Measurements from ENCODE around the gene ENPP1. TPM values are rescaled to one million over a fixed set of nuclear protein-coding genes. Genes with fewer than 3 reads are reported as not detected.

Gene ENPP1
- total RNA-seq, 1 experiment from 2014 or later, result 6.5 TPM

DNA sequence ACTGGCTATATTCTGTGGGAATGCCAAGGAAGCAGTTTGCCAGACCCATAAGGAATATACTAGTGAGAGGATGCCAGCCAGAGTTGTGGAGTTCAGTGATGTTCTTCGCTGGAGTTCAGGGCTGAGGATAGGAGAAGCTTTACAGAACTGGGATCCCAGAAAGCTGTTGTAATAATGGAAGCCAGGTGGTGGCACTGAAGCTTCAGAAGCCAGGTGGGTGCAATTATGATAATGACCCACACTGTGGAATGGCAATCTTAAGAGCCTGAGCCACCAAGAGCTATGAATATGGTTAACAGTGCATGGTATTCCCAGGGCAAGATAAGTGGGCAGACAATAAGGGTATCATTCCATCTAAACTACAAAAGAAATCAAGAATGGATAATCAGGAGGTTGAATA, 25.1 kb upstream of the ENPP1 start:
- Histone ChIP-seq H3K27me3 (ENCODE audit: insufficient read depth, low read length) (no peaks in the 10 kb centered on the region), H2AFZ (ENCODE audit: low read depth, low read length, poor library complexity, severe bottlenecking) (no peak overlapping the region), H3K9me3 (ENCODE audit: control insufficient read depth in 1 of 2, insufficient read depth in 1 of 2, low read depth in 1 of 2, low read length in 2 of 2) (no peaks in the 10 kb centered on the region), H4K20me1 (ENCODE audit: insufficient read depth) (no peaks in the 10 kb centered on the region), H3K36me3 (ENCODE audit: control insufficient read depth in 1 of 2, insufficient read depth in 2 of 2, low read length in 2 of 2) (no peaks in the 10 kb centered on the region), H3K9me2 (ENCODE audit: insufficient read depth) (no peaks in the 10 kb centered on the region), H3K4me3 (replicated peaks in 1 of 2; ENCODE audit: low read depth in 1 of 2, low read length in 2 of 2) (no peak overlapping the region), H3K27ac (ENCODE audit: low read depth, low read length) (no peak overlapping the region), H3K79me2 (ENCODE audit: insufficient read depth, low read length) (no peaks in the 10 kb centered on the region), H3K4me1 (ENCODE audit: control insufficient read depth in 1 of 2, insufficient read depth in 2 of 2, low read length in 2 of 2) (no peaks in the 10 kb centered on the region), H3K4me2 (ENCODE audit: low read length) (no peak overlapping the region), H3K9ac (ENCODE audit: low read length) (no peak overlapping the region)
- no peak for DNase-seq (ENCODE audit: low read depth, low spot score)
- TF ChIP-seq TCF7L2 (IDR thresholded peaks at IDR 0.05; ENCODE audit: borderline replicate concordance, extremely low read depth, insufficient read depth, insufficient read length), result no peak
- no peak for TF ChIP-seq ZBTB33 (IDR thresholded peaks at IDR 0.05; ENCODE audit: extremely low read depth, insufficient replicate concordance, low read length)
- TF ChIP-seq RAD21 (IDR thresholded peaks at IDR 0.05; ENCODE audit: low read depth), result peak; percentile 64
- TF ChIP-seq, protein P1, sequence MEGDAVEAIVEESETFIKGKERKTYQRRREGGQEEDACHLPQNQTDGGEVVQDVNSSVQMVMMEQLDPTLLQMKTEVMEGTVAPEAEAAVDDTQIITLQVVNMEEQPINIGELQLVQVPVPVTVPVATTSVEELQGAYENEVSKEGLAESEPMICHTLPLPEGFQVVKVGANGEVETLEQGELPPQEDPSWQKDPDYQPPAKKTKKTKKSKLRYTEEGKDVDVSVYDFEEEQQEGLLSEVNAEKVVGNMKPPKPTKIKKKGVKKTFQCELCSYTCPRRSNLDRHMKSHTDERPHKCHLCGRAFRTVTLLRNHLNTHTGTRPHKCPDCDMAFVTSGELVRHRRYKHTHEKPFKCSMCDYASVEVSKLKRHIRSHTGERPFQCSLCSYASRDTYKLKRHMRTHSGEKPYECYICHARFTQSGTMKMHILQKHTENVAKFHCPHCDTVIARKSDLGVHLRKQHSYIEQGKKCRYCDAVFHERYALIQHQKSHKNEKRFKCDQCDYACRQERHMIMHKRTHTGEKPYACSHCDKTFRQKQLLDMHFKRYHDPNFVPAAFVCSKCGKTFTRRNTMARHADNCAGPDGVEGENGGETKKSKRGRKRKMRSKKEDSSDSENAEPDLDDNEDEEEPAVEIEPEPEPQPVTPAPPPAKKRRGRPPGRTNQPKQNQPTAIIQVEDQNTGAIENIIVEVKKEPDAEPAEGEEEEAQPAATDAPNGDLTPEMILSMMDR (IDR thresholded peaks at IDR 0.05 in 2 of 3, conservative IDR thresholded peaks at IDR 0.05 in 1 of 3; ENCODE audit: borderline replicate concordance in 1 of 3, insufficient read depth in 1 of 3, low read depth in 2 of 3, low read length in 2 of 3), result peak in 2 of 3 experiments; percentile 29 to 47; a peak in 3 of 6 replicates
- TF ChIP-seq JUND (IDR thresholded peaks at IDR 0.05), result no peak
- no peak for TF ChIP-seq YY1 (IDR thresholded peaks at IDR 0.05; ENCODE audit: extremely low read depth, insufficient replicate concordance, low read depth, low read length)
- TF ChIP-seq SIN3A (IDR thresholded peaks at IDR 0.05; ENCODE audit: low read depth), result no peak
- ChIA-PET CTCF (interaction anchor here (1.0 to 3.3 kb wide), 5 partner anchors 87 to 132 kb away, joined by 3 to 25 read pairs (median 6); no protein-coding TSS in a partner anchor), RAD21 (ENCODE audit: low non-redundant PET in 1 of 2, low total read pairs in 2 of 2, uncharacterized antibody in 2 of 2, unreplicated experiment in 2 of 2) (interaction anchor here (0.9 to 1.0 kb wide), 2 partner anchors 127 kb away, joined by 3 to 5 read pairs; no protein-coding TSS in a partner anchor), POLR2A (no interaction called here)
- no TSS peak for BruUV-seq (replicated peaks)
- ATAC-seq, result peak; percentile 63
- intact Hi-C loops (cut with micrococcal nuclease), result loop anchor here (2.0 kb wide), 1 partner anchor 128 kb away; no protein-coding TSS in a partner anchor

All from HCT116 (cell line).